Measurements from ENCODE around the gene C3.

DNA sequence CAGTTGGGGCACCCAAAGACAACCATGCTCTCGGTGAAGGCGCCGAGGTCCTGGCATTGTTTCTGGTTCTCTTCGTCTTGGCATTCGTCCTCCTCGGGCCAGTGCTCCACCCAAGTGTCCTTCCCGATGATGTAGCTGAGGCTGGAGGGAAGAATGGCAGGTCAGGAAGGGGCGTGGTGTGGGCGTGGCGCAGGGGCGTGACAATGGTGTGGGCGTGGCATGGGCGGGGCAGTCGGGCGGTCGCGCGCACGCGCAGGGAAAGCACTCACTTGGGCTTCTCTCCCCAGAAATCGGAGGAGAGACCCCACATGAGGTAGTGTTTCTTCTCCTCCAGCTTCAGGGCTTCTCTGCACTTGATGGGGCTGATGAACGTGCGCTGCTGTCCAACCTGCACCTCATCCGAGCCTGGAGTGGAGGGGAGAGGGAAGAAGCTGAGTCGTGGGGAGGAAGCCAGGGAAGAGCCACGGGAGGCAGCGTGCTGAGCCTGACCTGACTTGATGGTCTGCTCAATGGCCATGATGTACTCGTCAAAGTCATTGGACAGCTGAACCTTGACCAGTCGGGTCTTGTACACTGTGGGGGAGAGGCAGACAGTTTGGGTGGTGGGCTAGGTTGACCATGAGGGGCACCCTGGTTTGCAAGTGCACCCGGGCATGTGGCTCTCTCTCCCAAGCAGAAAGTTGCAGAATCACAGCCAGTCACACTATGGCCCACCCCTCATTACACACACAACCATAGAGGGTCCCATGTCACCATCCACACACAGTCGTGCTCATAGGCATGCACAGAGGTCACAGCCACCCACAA is 42.4 kb downstream of the C3 start:
- no peak for TF ChIP-seq POLR2A (IDR thresholded peaks at IDR 0.05)
- TF ChIP-seq, protein P1, sequence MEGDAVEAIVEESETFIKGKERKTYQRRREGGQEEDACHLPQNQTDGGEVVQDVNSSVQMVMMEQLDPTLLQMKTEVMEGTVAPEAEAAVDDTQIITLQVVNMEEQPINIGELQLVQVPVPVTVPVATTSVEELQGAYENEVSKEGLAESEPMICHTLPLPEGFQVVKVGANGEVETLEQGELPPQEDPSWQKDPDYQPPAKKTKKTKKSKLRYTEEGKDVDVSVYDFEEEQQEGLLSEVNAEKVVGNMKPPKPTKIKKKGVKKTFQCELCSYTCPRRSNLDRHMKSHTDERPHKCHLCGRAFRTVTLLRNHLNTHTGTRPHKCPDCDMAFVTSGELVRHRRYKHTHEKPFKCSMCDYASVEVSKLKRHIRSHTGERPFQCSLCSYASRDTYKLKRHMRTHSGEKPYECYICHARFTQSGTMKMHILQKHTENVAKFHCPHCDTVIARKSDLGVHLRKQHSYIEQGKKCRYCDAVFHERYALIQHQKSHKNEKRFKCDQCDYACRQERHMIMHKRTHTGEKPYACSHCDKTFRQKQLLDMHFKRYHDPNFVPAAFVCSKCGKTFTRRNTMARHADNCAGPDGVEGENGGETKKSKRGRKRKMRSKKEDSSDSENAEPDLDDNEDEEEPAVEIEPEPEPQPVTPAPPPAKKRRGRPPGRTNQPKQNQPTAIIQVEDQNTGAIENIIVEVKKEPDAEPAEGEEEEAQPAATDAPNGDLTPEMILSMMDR (IDR thresholded peaks at IDR 0.05), result no peak
